ENCODE measurements around the gene CHST14.

Gene CHST14

DNA sequence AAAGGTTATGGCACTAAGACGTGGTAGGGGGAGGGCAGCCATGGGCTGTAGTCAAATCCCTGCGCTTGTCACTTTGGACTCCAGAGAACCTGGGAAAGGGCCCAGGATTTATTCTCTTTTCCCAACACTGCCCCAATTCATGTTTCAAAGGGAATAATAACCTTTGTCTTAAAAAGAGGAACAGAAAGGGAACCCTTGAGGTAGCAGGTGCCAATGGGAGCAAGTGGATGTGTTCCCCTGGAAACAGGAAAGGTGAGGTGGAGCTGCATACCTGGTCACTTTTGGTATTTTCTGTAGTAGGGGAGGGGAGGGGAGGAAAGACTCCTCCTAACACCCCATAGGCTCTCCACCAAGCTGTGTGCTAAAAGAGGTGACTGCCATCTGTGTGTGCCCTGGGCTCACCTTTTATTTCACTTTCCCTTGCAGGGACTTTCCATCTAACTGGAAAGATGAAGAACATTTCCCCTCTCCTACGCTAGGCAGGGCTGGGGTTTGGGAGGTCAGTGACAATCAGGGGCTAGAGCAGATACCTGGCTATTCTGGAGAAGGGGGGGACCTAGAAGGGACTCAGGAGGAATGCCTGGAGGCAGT, 6.1 kb upstream of the CHST14 start:
- DNase-seq: no peak

GRCh38 chr15:40465939-40466338, 4.8 kb upstream of the CHST14 start:
- no peak for DNase-seq

DNA sequence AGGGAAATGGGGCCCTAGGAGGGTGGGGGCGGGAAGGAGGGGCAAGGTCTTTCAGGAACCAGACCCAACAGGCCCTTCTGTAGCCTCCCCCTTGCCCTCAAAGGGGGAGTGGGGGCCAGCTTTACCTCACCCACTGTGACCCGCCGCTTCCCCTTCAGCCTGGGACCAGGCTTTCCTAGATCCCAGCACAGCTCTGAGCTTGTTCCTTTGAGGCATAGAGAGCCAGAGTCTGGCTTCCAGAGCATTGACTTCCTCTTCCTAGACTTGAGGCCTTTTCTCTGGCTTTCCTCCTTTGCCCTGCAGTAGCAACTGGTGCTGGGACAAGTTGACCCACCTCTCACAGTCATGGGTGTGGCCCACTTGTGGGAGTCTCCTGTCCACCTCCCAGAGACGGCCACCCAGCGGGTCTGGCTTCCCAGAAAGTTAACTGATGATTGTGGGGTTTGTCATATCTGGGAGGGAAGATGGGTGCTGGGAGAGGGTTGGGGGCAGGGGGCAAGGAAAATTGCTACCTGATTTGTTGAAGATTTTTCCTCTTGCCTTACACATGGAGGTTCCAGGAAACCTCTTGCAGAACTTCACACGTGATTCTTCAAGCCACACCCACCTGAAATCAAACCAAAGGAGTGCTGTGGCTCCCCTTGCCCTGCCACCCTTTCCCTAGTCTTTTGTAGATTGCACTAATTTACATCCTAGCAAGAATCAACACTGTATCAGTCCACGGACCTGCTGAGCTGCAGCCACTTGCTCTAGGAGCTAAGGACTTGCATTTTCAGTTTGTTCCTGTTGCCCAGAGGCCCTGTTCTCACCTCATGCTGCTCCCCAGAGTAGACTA, 4.1 kb upstream of the CHST14 start:
- no peak for DNase-seq

GRCh38 chr15:40467261-40467615, 3.5 kb upstream of the CHST14 start:
- DNase-seq: no peak

DNA sequence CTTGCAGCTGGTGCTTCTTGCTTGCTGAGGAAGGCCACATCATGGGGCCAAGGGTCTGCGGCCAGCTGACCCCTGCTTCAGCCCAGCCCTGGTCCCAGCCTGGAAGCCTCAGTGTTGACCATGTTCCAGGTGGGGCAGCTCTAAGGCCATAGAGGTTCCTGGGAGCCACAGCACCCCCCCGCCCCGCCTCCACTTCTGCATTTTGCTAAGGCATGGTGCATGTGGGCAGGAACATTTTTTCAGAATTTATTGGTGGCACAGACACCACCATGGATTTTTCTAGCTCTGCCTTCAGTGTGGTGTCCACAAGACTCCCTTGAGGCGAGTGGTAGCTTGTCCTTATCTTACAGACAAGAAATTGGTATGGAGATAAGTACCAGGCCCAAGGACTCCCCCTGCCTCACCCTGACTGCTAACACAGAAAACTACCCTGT, 1.9 kb upstream of the CHST14 start:
- no peak for DNase-seq

DNA sequence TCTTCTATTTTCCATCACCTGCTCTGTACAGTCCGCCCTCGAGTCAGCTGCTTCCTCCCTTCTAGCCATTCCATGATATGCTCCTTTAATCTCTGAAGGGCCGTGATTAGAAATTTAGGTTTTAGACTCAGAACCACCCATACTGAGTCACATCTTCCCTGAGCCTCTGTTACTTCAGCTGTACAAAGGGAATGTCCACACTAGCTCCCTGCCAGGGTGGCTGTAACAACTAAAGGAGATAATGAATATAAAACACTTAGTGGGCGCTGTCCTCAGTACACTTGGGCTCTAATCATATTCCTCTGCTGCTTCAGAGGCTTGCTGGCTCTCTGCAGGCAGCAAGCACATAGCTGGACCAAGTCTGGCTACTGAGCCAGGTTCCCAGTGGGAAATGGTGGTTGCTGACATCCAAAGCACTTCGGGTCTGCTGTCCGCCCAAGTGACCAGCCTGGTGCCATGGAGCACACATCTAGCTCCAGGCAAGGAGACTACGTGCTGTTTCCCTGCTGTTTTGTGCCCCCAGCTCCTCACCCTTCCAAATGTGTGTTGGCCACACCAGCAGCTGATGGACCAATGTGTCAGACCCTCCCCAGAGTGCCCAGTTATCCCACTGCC, 901 bp upstream of the CHST14 start:
- no peak for DNase-seq

DNA sequence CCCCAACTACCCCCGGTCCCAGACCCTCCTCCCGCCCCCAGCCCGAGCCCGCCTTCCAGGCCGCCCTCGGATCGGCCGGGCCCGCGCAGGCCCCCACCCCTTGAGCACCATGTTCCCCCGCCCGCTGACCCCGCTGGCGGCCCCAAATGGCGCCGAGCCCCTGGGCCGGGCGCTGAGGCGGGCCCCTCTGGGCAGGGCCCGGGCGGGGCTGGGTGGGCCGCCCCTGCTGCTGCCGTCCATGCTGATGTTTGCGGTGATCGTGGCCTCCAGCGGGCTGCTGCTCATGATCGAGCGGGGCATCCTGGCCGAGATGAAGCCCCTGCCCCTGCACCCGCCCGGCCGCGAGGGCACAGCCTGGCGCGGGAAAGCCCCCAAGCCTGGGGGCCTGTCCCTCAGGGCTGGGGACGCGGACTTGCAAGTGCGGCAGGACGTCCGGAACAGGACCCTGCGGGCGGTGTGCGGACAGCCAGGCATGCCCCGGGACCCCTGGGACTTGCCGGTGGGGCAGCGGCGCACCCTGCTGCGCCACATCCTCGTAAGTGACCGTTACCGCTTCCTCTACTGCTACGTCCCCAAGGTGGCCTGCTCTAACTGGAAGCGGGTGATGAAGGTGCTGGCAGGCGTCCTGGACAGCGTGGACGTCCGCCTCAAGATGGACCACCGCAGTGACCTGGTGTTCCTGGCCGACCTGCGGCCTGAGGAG, 472 bp downstream of the CHST14 start:
- no peak for DNase-seq

DNA sequence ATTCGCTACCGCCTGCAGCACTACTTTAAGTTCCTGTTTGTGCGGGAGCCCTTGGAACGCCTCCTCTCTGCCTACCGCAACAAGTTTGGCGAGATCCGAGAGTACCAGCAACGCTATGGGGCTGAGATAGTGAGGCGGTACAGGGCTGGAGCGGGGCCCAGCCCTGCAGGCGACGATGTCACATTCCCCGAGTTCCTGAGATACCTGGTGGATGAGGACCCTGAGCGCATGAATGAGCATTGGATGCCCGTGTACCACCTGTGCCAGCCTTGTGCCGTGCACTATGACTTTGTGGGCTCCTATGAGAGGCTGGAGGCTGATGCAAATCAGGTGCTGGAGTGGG, 995 bp downstream of the CHST14 start:
- no peak for DNase-seq

GRCh38 chr15:40472171-40472727, 1.5 kb downstream of the CHST14 start:
- DNase-seq: no peak

DNA sequence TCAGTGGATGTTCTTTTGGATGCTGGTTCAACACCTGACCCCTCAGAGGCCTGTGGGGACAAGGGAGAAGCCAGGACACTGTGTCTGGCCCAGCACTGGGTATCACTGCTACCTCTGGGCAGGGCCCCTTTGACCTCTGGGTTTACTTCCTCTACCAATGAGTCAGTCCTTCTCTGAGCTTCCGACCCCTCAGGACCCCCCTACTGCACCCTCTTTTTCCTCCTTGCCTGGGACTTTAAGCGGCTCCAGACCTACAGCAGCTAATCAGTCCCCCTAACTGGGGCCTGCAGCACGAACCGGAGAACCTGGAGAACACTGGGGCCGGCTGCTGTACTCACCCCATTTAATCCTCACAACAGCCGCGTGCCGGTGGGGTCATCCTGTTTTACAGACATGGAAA, 3.8 kb downstream of the CHST14 start:
- no peak for DNase-seq

DNA sequence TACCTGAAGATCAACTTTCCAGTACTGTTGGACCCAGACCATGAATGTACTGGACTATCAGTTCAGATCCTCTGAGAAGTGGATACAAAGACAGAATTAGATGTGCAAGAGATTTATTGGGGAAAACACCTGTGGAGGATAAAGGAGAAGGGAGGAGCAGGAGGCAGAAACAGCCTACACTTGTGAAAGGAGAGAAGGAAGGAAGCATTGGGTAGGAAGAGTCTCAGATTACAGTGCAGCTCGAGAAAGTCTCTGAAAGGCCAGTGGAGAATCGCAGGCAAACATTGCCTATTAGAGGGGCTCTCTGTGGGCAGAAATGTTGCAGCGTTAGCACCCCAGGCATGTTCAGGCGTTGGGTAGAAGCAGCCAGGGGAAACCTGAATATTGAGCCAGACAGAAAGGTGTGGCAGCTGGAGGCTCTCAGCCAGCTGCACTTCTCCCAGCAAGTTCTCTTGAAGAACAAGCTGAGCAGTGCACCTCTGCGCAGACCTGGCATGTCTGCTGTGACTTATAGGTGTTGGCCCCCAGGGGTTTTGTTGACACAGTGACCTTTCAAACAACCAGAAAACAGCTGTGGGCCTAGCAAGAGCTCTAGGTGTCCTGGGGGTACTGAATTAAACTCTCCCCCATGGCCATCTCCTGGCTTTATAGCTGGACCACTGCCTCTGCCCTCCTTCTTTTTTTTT, 7.0 kb downstream of the CHST14 start:
- DNase-seq: no peak

GRCh38 chr15:40479024-40479423, 8.2 kb downstream of the CHST14 start:
- no peak for DNase-seq

GRCh38 chr15:40481341-40482074, 10.7 kb downstream of the CHST14 start:
- DNase-seq: no peak

DNA sequence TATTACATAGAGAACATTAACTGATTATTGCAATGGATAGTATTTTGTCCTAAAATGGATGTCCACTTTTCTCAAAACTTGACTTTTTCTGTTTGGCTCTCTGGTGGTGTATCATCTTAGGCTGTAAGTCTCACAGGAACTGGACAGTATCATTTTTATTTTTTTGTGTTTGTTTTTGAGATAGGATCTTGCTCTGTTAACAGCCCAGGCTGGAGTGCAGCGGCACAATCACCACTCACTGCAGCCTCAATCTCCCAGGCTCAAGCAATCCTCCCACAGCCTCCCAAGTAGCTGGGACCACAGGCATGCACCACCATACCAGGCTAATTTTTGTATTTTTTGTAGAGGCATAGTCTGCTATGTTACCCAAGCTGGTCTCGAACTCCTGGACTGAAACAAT, 13.1 kb downstream of the CHST14 start:
- no peak for DNase-seq

- no peak for DNase-seq
Measured at GRCh38 chr15:40486066-40486770, 15.4 kb downstream of the CHST14 start.

- no peak for DNase-seq
Measured at GRCh38 chr15:40487816-40488682, 17.3 kb downstream of the CHST14 start.

DNA sequence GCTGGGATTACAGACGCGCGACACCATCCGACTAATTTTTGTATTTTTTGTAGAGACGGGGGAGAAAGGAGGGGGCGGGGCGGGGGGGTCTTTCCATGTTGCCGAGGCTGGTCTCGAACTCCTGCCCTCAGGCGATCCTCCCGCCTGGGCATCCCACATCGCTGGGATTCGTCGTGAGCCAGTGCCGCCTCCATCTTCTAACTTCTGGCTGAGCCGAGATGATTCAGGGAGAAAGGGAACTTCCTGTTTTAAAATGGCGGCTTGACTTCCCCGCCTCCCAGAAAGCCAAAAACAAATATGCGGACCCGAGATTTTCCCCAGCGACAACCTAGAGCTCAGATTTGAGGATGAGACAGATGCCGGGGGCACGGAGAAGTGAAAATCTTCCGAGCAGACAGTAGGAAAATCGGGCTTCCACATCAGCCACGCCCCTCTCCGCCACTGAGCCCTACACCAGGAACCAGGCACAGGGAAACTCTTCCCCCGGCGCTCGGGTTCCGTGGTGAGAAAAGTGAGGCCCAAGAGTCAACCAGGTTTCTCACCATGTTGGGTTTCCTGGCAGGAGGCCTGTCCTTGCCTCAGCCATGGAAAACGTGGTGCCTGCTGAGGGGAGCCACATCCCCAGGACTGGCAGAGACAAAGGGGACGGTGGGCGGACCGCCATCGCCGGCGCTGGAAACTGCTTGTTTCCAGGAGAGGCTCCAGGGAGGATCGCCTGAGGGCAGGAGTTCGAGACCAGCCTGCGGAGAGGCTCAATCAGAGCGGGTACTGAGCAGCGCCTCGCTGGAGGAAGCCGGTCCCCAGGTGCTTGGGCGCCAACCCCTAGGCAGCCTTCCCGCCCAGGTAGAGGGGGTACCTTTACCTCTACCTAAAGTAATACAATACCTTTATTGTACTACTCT, 18.7 kb downstream of the CHST14 start:
- DNase-seq: no peak

- peak; percentile 46 to 47 for DNase-seq
Measured at GRCh38 chr15:40493089-40493840, 22.5 kb downstream of the CHST14 start.

GRCh38 chr15:40495516-40495915, 24.7 kb downstream of the CHST14 start:
- DNase-seq: no peak

Data from stimulated activated CD4-positive, alpha-beta T cell treated with anti-CD3 and anti-CD28 coated beads, Interleukin-2, amount 100 ng/mL, for 48 hours (primary cell).